CD4-positive, alpha-beta T cell (primary cell): ENCODE measurements around the gene ADGRV1. TPM values are rescaled to one million over a fixed set of nuclear protein-coding genes. Genes with fewer than 3 reads are reported as not detected.

Experiments used
- ATAC-seq: fragments of 200-7000 bp; cut with Tn5 transposase; one replicate; pipeline ENCODE4 v1.10.0; 2022; ENCODE audit warnings: mild to moderate bottlenecking; ENCODE audit not compliant: poor library complexity
- CTCF ChIA-PET: fragments of 350-600 bp; sonication (Branson Sonifier 250); formaldehyde crosslinking; loops from one replicate; lab custom pipeline; 2021; ENCODE audit warnings: antibody characterized with exemption, inconsistent platforms; lab: Charles Lee
- POLR2A ChIA-PET: fragments of 350-600 bp; sonication (Branson Sonifier 250); formaldehyde crosslinking; loops from one replicate; lab custom pipeline; 2021; ENCODE audit warnings: antibody characterized with exemption, inconsistent platforms; lab: Charles Lee
- DNase-seq, 14 experiments: peaks; one replicate each; pipeline ENCODE4 v3.0.0-alpha.2; 2013 to 2020; ENCODE audit warnings: mixed read lengths in 2 of 14
- H3K27ac ChIP-seq, 2 donors: one replicate each; pipeline versions ENCODE4 v1.5.1 to v1.7.0; 2013; ENCODE audit warnings: low read length in 2 of 2, low read depth in 1 of 2, mild to moderate bottlenecking in 1 of 2
- H3K27me3 ChIP-seq, 2 experiments: 1 replicate in 1 of 2; 2 replicates in 1 of 2; pipeline versions ENCODE4 v1.6.1 to v1.7.0; 2013; ENCODE audit warnings: low read length in 2 of 2, control low read depth in 1 of 2, mild to moderate bottlenecking in 1 of 2, moderate library complexity in 1 of 2; ENCODE audit not compliant: insufficient read depth in 2 of 2, control insufficient read depth in 1 of 2
- H3K36me3 ChIP-seq: one replicate; pipeline ENCODE4 v1.6.1; 2013; ENCODE audit warnings: low read length, control low read depth; ENCODE audit not compliant: insufficient read depth
- H3K4me1 ChIP-seq: one replicate; pipeline ENCODE4 v1.6.1; 2013; ENCODE audit warnings: low read length, control low read depth; ENCODE audit not compliant: insufficient read depth
- H3K4me3 ChIP-seq: one replicate; pipeline ENCODE4 v1.5.1; 2013; ENCODE audit warnings: mild to moderate bottlenecking, low read length, moderate library complexity
- H3K9me3 ChIP-seq, 2 experiments: 1 replicate in 1 of 2; 2 replicates in 1 of 2; pipeline versions ENCODE4 v1.6.1 to v1.7.0; 2013; ENCODE audit warnings: low read length in 2 of 2, mild to moderate bottlenecking in 2 of 2, control low read depth in 1 of 2, moderate library complexity in 1 of 2; ENCODE audit not compliant: control insufficient read depth in 1 of 2, insufficient read depth in 1 of 2
- H3K27ac Mint-ChIP-seq: one replicate; pipeline ENCODE4 v1.8.0; 2020; ENCODE audit warnings: mixed read lengths
- H3K27me3 Mint-ChIP-seq: one replicate; pipeline ENCODE4 v1.8.0; 2021; ENCODE audit warnings: mixed read lengths
- H3K36me3 Mint-ChIP-seq: one replicate; pipeline ENCODE4 v1.8.0; 2021; ENCODE audit warnings: low read depth, mixed read lengths
- H3K4me1 Mint-ChIP-seq: one replicate; pipeline ENCODE4 v1.8.0; 2021; ENCODE audit warnings: low read depth, mixed read lengths
- H3K4me3 Mint-ChIP-seq: one replicate; pipeline ENCODE4 v1.8.0; 2020; ENCODE audit warnings: mild to moderate bottlenecking, mixed read lengths
- H3K9me3 Mint-ChIP-seq: one replicate; pipeline ENCODE4 v1.8.0; 2020; ENCODE audit warnings: mixed read lengths
- intact Hi-C, 2 experiments: fragments of 100-400 bp; cut with DNase I in 1 of 2; cut with micrococcal nuclease in 1 of 2; formaldehyde crosslinking; loops; one replicate each; pipeline versions ENCODE4 v1.15.1 to v1.9.0; 2023 to 2025; cut with DNase I, micrococcal nuclease
- total RNA-seq, 174 experiments: library from RNA in 2 of 174; stranded (reverse) in 2 of 174; gene quantifications; one replicate each; pipeline ENCODE4 v1.2.3 and lab custom pipeline; 2021 to 2026
- TF ChIP-seq, protein P1 (sequence below): fragments of 200-600 bp; IDR thresholded peaks from one replicate; pipeline ENCODE4 v1.8.0; 2022; ENCODE audit warnings: antibody characterized with exemption, mild to moderate bottlenecking

ADGRV1 gene
- total RNA-seq, 2 experiments from 2014 or later: 0.81 to 1.2 TPM

DNA sequence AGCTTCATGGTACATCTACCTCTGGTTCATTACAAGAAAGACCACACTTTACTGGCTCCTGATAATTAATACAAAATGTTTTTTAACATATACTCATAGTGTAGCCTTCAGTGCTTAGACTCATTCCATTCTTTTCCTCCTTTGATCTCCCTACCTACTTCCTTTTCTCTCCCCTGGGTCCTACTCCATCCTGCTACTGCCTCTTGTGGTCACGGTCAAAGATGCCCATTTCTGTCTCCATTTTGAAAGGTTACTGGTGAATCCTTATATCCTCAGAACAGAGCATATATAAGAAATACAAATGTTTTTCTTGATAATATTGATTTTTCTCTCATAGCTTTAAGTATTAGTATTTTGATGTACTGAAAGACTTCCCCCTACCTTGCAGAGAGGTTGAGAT is 448.7 kb downstream of the ADGRV1 start:
- TF ChIP-seq, protein P1, sequence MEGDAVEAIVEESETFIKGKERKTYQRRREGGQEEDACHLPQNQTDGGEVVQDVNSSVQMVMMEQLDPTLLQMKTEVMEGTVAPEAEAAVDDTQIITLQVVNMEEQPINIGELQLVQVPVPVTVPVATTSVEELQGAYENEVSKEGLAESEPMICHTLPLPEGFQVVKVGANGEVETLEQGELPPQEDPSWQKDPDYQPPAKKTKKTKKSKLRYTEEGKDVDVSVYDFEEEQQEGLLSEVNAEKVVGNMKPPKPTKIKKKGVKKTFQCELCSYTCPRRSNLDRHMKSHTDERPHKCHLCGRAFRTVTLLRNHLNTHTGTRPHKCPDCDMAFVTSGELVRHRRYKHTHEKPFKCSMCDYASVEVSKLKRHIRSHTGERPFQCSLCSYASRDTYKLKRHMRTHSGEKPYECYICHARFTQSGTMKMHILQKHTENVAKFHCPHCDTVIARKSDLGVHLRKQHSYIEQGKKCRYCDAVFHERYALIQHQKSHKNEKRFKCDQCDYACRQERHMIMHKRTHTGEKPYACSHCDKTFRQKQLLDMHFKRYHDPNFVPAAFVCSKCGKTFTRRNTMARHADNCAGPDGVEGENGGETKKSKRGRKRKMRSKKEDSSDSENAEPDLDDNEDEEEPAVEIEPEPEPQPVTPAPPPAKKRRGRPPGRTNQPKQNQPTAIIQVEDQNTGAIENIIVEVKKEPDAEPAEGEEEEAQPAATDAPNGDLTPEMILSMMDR: no peak
- Histone ChIP-seq H3K27ac (no peak overlapping the region), H3K27me3 (peaks cover 0 to 9% of the 10 kb centered on the region in 2 experiments), H3K36me3 (no peaks in the 10 kb centered on the region), H3K4me3 (no peak overlapping the region), H3K9me3 (no peaks in the 10 kb centered on the region), H3K4me1 (no peaks in the 10 kb centered on the region)
- ChIA-PET POLR2A (no interaction called here), CTCF (no interaction called here)
- Mint-ChIP-seq H3K36me3 (no peaks in the 10 kb centered on the region), H3K9me3 (no peaks in the 10 kb centered on the region), H3K27me3 (peaks cover 13% of the 10 kb centered on the region), H3K4me1 (no peaks in the 10 kb centered on the region), H3K4me3 (no peak overlapping the region), H3K27ac (no peak overlapping the region)
- no peak for DNase-seq
- no peak for ATAC-seq
- intact Hi-C loops: no loop called here

DNA sequence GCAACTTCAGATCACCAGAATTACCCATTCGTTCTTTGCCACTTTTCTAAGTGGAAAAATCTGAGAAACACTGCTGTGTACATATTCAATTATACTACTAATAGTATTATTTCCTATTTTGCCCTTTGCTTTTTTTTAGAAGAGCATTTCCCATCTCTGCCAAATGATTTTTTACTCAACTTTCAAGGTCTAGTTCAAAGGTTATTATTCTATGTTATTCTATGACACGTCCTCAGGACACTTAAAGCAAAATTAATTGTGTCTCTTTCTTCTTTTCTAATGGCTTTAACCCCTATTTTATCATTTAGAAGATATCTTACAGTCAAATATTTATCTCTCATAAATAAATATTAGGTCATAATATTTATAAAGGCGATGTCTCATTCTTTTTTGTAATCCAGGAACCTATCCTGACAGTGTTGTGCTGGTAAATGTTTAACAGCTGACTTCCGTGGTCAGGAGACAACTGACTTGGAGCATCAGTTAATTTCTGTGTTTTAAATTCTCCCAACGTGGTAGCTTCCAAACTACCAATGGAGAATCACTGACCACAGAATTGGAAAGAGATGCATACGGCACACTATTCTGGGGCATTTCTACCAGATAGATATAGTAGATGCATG is 449.3 kb downstream of the ADGRV1 start:
- DNase-seq: no peak
- intact Hi-C loops: no loop called here
- ChIA-PET CTCF (no interaction called here), POLR2A (no interaction called here)
- TF ChIP-seq, protein P1: no peak
- H3K4me1 Mint-ChIP-seq: no peaks in the 10 kb centered on the region
- no peaks in the 10 kb centered on the region for H3K9me3 Mint-ChIP-seq
- no peaks in the 10 kb centered on the region for H3K36me3 Mint-ChIP-seq
- H3K27me3 ChIP-seq: peaks cover 0 to 9% of the 10 kb centered on the region in 2 experiments
- H3K27ac Mint-ChIP-seq: no peak overlapping the region
- no peaks in the 10 kb centered on the region for H3K36me3 ChIP-seq
- no peaks in the 10 kb centered on the region for H3K4me1 ChIP-seq
- H3K27ac ChIP-seq: no peak overlapping the region
- no peaks in the 10 kb centered on the region for H3K9me3 ChIP-seq
- H3K27me3 Mint-ChIP-seq: peaks cover 13% of the 10 kb centered on the region
- H3K4me3 Mint-ChIP-seq: no peak overlapping the region
- H3K4me3 ChIP-seq: no peak overlapping the region
- ATAC-seq: no peak

DNA sequence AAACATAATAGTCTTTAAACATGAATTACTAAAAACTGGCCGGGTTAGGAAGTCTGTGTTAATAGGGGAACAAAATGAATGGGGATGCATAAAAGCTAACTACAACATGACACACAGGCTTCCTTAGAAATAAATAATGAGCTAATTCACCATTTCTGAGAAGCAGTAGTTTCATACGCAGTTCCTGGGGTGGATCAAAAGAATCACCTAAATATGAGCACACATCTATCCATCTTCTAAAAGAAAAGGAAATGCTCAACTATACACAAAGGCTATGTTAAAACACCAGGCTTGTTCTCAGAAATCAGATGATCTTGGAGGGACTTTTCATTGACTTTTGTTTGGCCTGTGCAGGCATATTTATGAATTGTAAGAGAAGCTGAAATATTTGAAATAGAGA is 451.5 kb downstream of the ADGRV1 start:
- Mint-ChIP-seq H3K27me3 (peaks cover 15% of the 10 kb centered on the region), H3K4me3 (no peak overlapping the region), H3K36me3 (no peaks in the 10 kb centered on the region), H3K4me1 (no peaks in the 10 kb centered on the region), H3K27ac (no peak overlapping the region), H3K9me3 (peaks cover 5% of the 10 kb centered on the region)
- Histone ChIP-seq H3K4me1 (no peaks in the 10 kb centered on the region), H3K9me3 (no peaks in the 10 kb centered on the region), H3K36me3 (no peaks in the 10 kb centered on the region), H3K27ac (no peak overlapping the region), H3K27me3 (peaks cover 0 to 9% of the 10 kb centered on the region in 2 experiments), H3K4me3 (no peak overlapping the region)
- POLR2A ChIA-PET: no interaction called here
- ATAC-seq (no peak), DNase-seq (no peak)
- CTCF ChIA-PET: interaction anchor here (0.6 kb wide), 1 partner anchor 199 kb away, joined by 3 read pairs; no protein-coding TSS in a partner anchor
- intact Hi-C loops: no loop called here
- TF ChIP-seq, protein P1: no peak
